NCI-H1105 treated with DMSO at 0.1 percent for 48 hours (cell line): ENCODE results near the gene MCF2L2.
A peak's percentile ranks its signal among the peaks of the same experiment; 100 is the strongest.

Experiments
- DNase-seq: peaks from one replicate; lab custom pipeline; 2025; lab: John Stamatoyannopoulos, UW

The MCF2L2 gene

GRCh38 chr3:183293966-183294365 lies 134.5 kb downstream of the MCF2L2 start:
- DNase-seq = no peak

- peak; percentile 77 for DNase-seq
These were observed 136.9 kb downstream of the MCF2L2 start for GRCh38 chr3:183291497-183292031.

GRCh38 chr3:183290216-183290615 lies 138.2 kb downstream of the MCF2L2 start:
- no peak for DNase-seq

- DNase-seq = no peak
These were observed 140.3 kb downstream of the MCF2L2 start for GRCh38 chr3:183288117-183288516.

GRCh38 chr3:183287301-183287971 lies 141.0 kb downstream of the MCF2L2 start:
- no peak for DNase-seq

- DNase-seq = peak; percentile 71
These were observed 142.5 kb downstream of the MCF2L2 start for GRCh38 chr3:183285828-183286457.

- no peak for DNase-seq
These were observed 143.1 kb downstream of the MCF2L2 start for GRCh38 chr3:183285318-183285717.

GRCh38 chr3:183284570-183284969 lies 143.8 kb downstream of the MCF2L2 start:
- no peak for DNase-seq

GRCh38 chr3:183283886-183284285 lies 144.5 kb downstream of the MCF2L2 start:
- no peak for DNase-seq

- DNase-seq = no peak
These were observed 147.2 kb downstream of the MCF2L2 start for GRCh38 chr3:183281126-183281797.

GRCh38 chr3:183279371-183279770 lies 149.0 kb downstream of the MCF2L2 start:
- no peak for DNase-seq

- no peak for DNase-seq
These were observed 149.8 kb downstream of the MCF2L2 start for GRCh38 chr3:183278479-183279088.

- DNase-seq = no peak
These were observed 151.2 kb downstream of the MCF2L2 start for GRCh38 chr3:183277260-183277659.

- DNase-seq = no peak
These were observed 152.5 kb downstream of the MCF2L2 start for GRCh38 chr3:183275937-183276336.

- peak; percentile 77 for DNase-seq
These were observed 153.0 kb downstream of the MCF2L2 start for GRCh38 chr3:183275418-183275817.

GRCh38 chr3:183274609-183275008 lies 153.8 kb downstream of the MCF2L2 start:
- DNase-seq = no peak

GRCh38 chr3:183272791-183273190 lies 155.6 kb downstream of the MCF2L2 start:
- no peak for DNase-seq

- DNase-seq = no peak
These were observed 156.3 kb downstream of the MCF2L2 start for GRCh38 chr3:183272142-183272541.

GRCh38 chr3:183270344-183270743 lies 158.1 kb downstream of the MCF2L2 start:
- no peak for DNase-seq

GRCh38 chr3:183269345-183269744 lies 159.1 kb downstream of the MCF2L2 start:
- no peak for DNase-seq

- no peak for DNase-seq
These were observed 160.1 kb downstream of the MCF2L2 start for GRCh38 chr3:183268366-183268765.

GRCh38 chr3:183267140-183267539 lies 161.3 kb downstream of the MCF2L2 start:
- no peak for DNase-seq

GRCh38 chr3:183266454-183266853 lies 162.0 kb downstream of the MCF2L2 start:
- no peak for DNase-seq
